D721Med (cell line): ENCODE results near the gene CD7.

ENCODE experiments used
- DNase-seq: peaks from one replicate; pipeline ENCODE4 v3.0.0; 2011; ENCODE audit warnings: low spot score; ENCODE audit not compliant: insufficient read length
- FAIRE-seq: peaks from 2 replicates; lab custom pipeline; 2011; peaks lifted over from hg19 to GRCh38; lab: Jason Lieb, UNC
- CTCF ChIP-seq: IDR thresholded peaks from 2 replicates; pipeline ENCODE4 v1.5.1; 2012; ENCODE audit warnings: mild to moderate bottlenecking, control low read depth; ENCODE audit not compliant: insufficient read depth; ENCODE audit errors: missing control alignments

Gene CD7

GRCh38 chr17:82320140-82320840, 2.9 kb upstream of the CD7 start:
- no peak for TF ChIP-seq CTCF
- DNase-seq (no peak), FAIRE-seq (no peak)

GRCh38 chr17:82319619-82320062, 2.2 kb upstream of the CD7 start:
- TF ChIP-seq CTCF: no peak
- no peak for DNase-seq
- no peak for FAIRE-seq

- no peak for TF ChIP-seq CTCF
- DNase-seq: no peak
- no peak for FAIRE-seq
Measured at GRCh38 chr17:82318772-82319606, 1.6 kb upstream of the CD7 start.

- DNase-seq: no peak
- FAIRE-seq: no peak
- no peak for TF ChIP-seq CTCF
Measured at GRCh38 chr17:82318169-82318498, 726 bp upstream of the CD7 start.

- DNase-seq: no peak
- no peak for FAIRE-seq
- no peak for TF ChIP-seq CTCF
Measured at GRCh38 chr17:82316651-82317393, 586 bp downstream of the CD7 start.

GRCh38 chr17:82315703-82316358, 1.6 kb downstream of the CD7 start:
- no peak for FAIRE-seq
- no peak for TF ChIP-seq CTCF
- DNase-seq: no peak
